Measurements from ENCODE around the gene MRPS11. TPM values are rescaled to one million over a fixed set of nuclear protein-coding genes. Genes with fewer than 3 reads are reported as not detected.
"Not testable (repeated sequence)": the region's sequence is repeated elsewhere in the genome, so short reads cannot be mapped to it uniquely, and the experiment has no call there.

Gene MRPS11
- total RNA-seq, 1 experiment from 2014 or later = 47.4 TPM

- no peaks in the 10 kb centered on the region for H3K9me3 ChIP-seq (ENCODE audit: control insufficient read depth in 1 of 2, insufficient read depth in 1 of 2, low read depth in 1 of 2, low read length in 2 of 2)
- DNase-seq (ENCODE audit: low read depth, low spot score) = no peak
- H3K79me2 ChIP-seq (ENCODE audit: insufficient read depth, low read length) = no peaks in the 10 kb centered on the region
- no peak overlapping the region for H3K27ac ChIP-seq (ENCODE audit: low read depth, low read length)
- ATAC-seq = no peak
- no peak overlapping the region for H3K4me3 ChIP-seq (replicated peaks in 1 of 2; ENCODE audit: low read depth in 1 of 2, low read length in 2 of 2)
- no peak overlapping the region for H3K9ac ChIP-seq (ENCODE audit: low read length)
- intact Hi-C loops (cut with micrococcal nuclease) = no loop called here
- H3K36me3 ChIP-seq (ENCODE audit: control insufficient read depth in 1 of 2, insufficient read depth in 2 of 2, low read length in 2 of 2) = no peaks in the 10 kb centered on the region
- POLR2A ChIA-PET = no interaction called here
- TF ChIP-seq ZBTB33 (IDR thresholded peaks at IDR 0.05; ENCODE audit: extremely low read depth, insufficient replicate concordance, low read length) (no peak), ATF3 (IDR thresholded peaks at IDR 0.05) (no peak), EGR1 (IDR thresholded peaks at IDR 0.05; ENCODE audit: low read depth) (no peak), POLR2A (IDR thresholded peaks at IDR 0.05; ENCODE audit: borderline replicate concordance, extremely low read depth, insufficient read depth, insufficient read length) (no peak), YY1 (IDR thresholded peaks at IDR 0.05; ENCODE audit: extremely low read depth, insufficient replicate concordance, low read depth, low read length) (no peak)
- RAD21 ChIA-PET (ENCODE audit: low non-redundant PET in 1 of 2, low total read pairs in 2 of 2, uncharacterized antibody in 2 of 2, unreplicated experiment in 2 of 2) = no interaction called here
- no peaks in the 10 kb centered on the region for H3K4me1 ChIP-seq (ENCODE audit: control insufficient read depth in 1 of 2, insufficient read depth in 2 of 2, low read length in 2 of 2)
- BruUV-seq (replicated peaks) = no TSS peak
- H3K9me2 ChIP-seq (ENCODE audit: insufficient read depth) = no peaks in the 10 kb centered on the region
- peaks cover 38% of the 10 kb centered on the region for H3K27me3 ChIP-seq (ENCODE audit: insufficient read depth, low read length)
- H3K4me2 ChIP-seq (ENCODE audit: low read length) = no peak overlapping the region
- CTCF ChIA-PET = no interaction called here
- H2AFZ ChIP-seq (ENCODE audit: low read depth, low read length, poor library complexity, severe bottlenecking) = no peak overlapping the region
- H4K20me1 ChIP-seq (ENCODE audit: insufficient read depth) = no peaks in the 10 kb centered on the region
Observed at GRCh38 chr15:88433046-88433685, 34.3 kb upstream of the MRPS11 start.

GRCh38 chr15:88434106-88434505, 33.4 kb upstream of the MRPS11 start:
- DNase-seq (ENCODE audit: low read depth, low spot score); H3K27ac ChIP-seq (ENCODE audit: low read depth, low read length); BruUV-seq (replicated peaks); H3K9me3 ChIP-seq (ENCODE audit: control insufficient read depth in 1 of 2, insufficient read depth in 1 of 2, low read depth in 1 of 2, low read length in 2 of 2); H2AFZ ChIP-seq (ENCODE audit: low read depth, low read length, poor library complexity, severe bottlenecking); H3K9ac ChIP-seq (ENCODE audit: low read length); H3K36me3 ChIP-seq (ENCODE audit: control insufficient read depth in 1 of 2, insufficient read depth in 2 of 2, low read length in 2 of 2); H3K9me2 ChIP-seq (ENCODE audit: insufficient read depth); POLR2A ChIA-PET; intact Hi-C loops (cut with micrococcal nuclease); H3K4me1 ChIP-seq (ENCODE audit: control insufficient read depth in 1 of 2, insufficient read depth in 2 of 2, low read length in 2 of 2); CTCF ChIA-PET; RAD21 ChIA-PET (ENCODE audit: low non-redundant PET in 1 of 2, low total read pairs in 2 of 2, uncharacterized antibody in 2 of 2, unreplicated experiment in 2 of 2); H3K79me2 ChIP-seq (ENCODE audit: insufficient read depth, low read length); ATAC-seq; H3K4me2 ChIP-seq (ENCODE audit: low read length); H3K4me3 ChIP-seq (replicated peaks in 1 of 2; ENCODE audit: low read depth in 1 of 2, low read length in 2 of 2); H4K20me1 ChIP-seq (ENCODE audit: insufficient read depth): not testable (repeated sequence)
- peaks cover 29% of the 10 kb centered on the region for H3K27me3 ChIP-seq (ENCODE audit: insufficient read depth, low read length)

All from HCT116 (cell line).